Heart right ventricle (tissue), 16 donors: ENCODE measurements around the gene FMN2. TPM values are rescaled to one million over a fixed set of nuclear protein-coding genes. Genes with fewer than 3 reads are reported as not detected.

Experiments
- ATAC-seq, 8 donors: fragments of 200-7000 bp; cut with Tn5 transposase; one replicate each; pipeline ENCODE4 v1.9.1; 2020; ENCODE audit warnings: mild to moderate bottlenecking in 8 of 8, moderate library complexity in 8 of 8, moderate number of reproducible peaks in 1 of 8
- DNase-seq, 2 donors: peaks; one replicate each; pipeline ENCODE4 v3.0.0-alpha.2; 2020
- H3K27ac ChIP-seq, 10 donors: fragments of 200-600 bp; sonication (generic) in 2 of 10; one replicate each; pipeline versions ENCODE4 v1.5.0 to v1.8.0; 2020 to 2022; ENCODE audit warnings: mild to moderate bottlenecking in 3 of 10
- H3K27me3 ChIP-seq, 7 donors: fragments of 200-600 bp; one replicate each; pipeline ENCODE4 v1.8.0; 2021 to 2022; ENCODE audit warnings: mild to moderate bottlenecking in 2 of 7
- H3K36me3 ChIP-seq, 9 donors: fragments of 200-600 bp; sonication (generic) in 1 of 9; one replicate each; pipeline versions ENCODE4 v1.5.0 to v1.8.0; 2020 to 2022; ENCODE audit warnings: mild to moderate bottlenecking in 2 of 9
- H3K4me1 ChIP-seq, 9 donors: fragments of 200-600 bp; sonication (generic) in 1 of 9; one replicate each; pipeline versions ENCODE4 v1.5.0 to v1.8.0; 2020 to 2022; ENCODE audit warnings: mild to moderate bottlenecking in 4 of 9
- H3K4me3 ChIP-seq, 10 donors: fragments of 200-600 bp; sonication (generic) in 2 of 10; one replicate each; pipeline versions ENCODE4 v1.5.0 to v1.8.0; 2020 to 2022; ENCODE audit warnings: mild to moderate bottlenecking in 7 of 10, moderate library complexity in 2 of 10
- H3K9me3 ChIP-seq, 11 donors: fragments of 200-600 bp in 10 of 11; sonication (generic) in 2 of 11; one replicate each; pipeline versions ENCODE4 v1.5.0 to v1.8.0; 2013 to 2022; ENCODE audit warnings: mild to moderate bottlenecking in 2 of 11, control low read depth in 1 of 11, moderate library complexity in 1 of 11
- CTCF ChIP-seq, 9 donors: fragments of 200-600 bp; sonication (generic) in 2 of 9; IDR thresholded peaks; one replicate each; pipeline versions ENCODE4 v1.5.0 to v1.8.0; 2021 to 2022; ENCODE audit warnings: antibody characterized with exemption in 9 of 9, mild to moderate bottlenecking in 5 of 9, moderate library complexity in 1 of 9
- WGBS, 2 donors: extraction: QIAGEN DNeasy Blood & Tissue Kit; methylation state at CpG; one replicate each; pipeline ENCODE4 v1.1.7; 2013; ENCODE audit warnings: inconsistent platforms in 1 of 2; 5-methylcytosine and 5-hydroxymethylcytosine counted together
- intact Hi-C, 10 donors: fragments of 100-400 bp; cut with DNase I; formaldehyde crosslinking; loops; one replicate each; pipeline versions ENCODE4 v1.11.1 to v1.14.2; 2022
- polyA plus RNA-seq, 2 donors: library from polyadenylated mRNA; stranded (reverse); fragments of 200-250 nt; gene quantifications; one replicate each; pipeline ENCODE4 v1.2.3, GENCODE V29; 2013
- total RNA-seq, 10 donors: library from RNA; stranded (reverse); fragmentation: NEBNext Ultra II Directional in 3 of 10; extraction: Animal tissue kit (Norgen Biotek cat#: 25700) in 3 of 10; gene quantifications; one replicate each; pipeline versions ENCODE4 v1.2.1 to v1.2.4, GENCODE V29; 2021 to 2023
- donor health status: Arrhythmogenic right ventricular cardiomyopathy.
- donor health status: ischemic (EF 13 %, LVEDD 7.1; RV severe dilation, severe dysfunction).
- donor health status: healthy with polysubstance abuse.
- donor health status: DM: no; HTN: yes; CAD: no.
- donor health status: DM: no; HTN: no; CAD: no.
- donor health status: ischemic (EF 25% LVEDD 6.9; RV normal size, moderate dysfunction).
- donor health status: ischemic (EF 25% LVEDD 5.7; RV mildly dilated, moderate dysfunction).
- donor health status: healthy.
- donor health status: DM: yes; HTN: yes; CAD: no.
- donor health status: Ischemic cardiomyopathy.
- donor health status: ischemic (EF 35%, LVEDD 5.7; RV mildly dilated, moderate dysfunction).
- donor health status: nonischemic (EF 11% LVEDD 7.7; RV severe dilation, severe dysfunction).
- donor health status: DM: yes; HTN: yes; CAD: no.
- donor health status: PGD.
- donor health status: ischemic (EF 29% LVEDD 5.4; RV normal size, mild dysfunction).
- donor health status: nonischemic (EF 23%, LVEDD 6.1; RV moderate dilation, normal function).

Gene FMN2
- total and polyA plus RNA-seq, 12 donors, result 0.03 to 0.70 (median 0.12) TPM; not detected in 9

GRCh38 chr1:240342251-240342625 lies 250.6 kb downstream of the FMN2 start:
- Histone ChIP-seq H3K9me3 (peaks cover 0 to 5% (median 0%) of the 10 kb centered on the region in 11 donors), H3K27me3 (no peaks in the 10 kb centered on the region), H3K4me3 (no peak overlapping the region), H3K27ac (no peak overlapping the region), H3K36me3 (no peaks in the 10 kb centered on the region), H3K4me1 (no peaks in the 10 kb centered on the region)
- 73 to 76% methylated on average over 3 of the region's 3 CpGs for WGBS, 2 donors
- no peak for DNase-seq
- no peak for ATAC-seq
- no peak for TF ChIP-seq CTCF (IDR thresholded peaks at IDR 0.05)
- intact Hi-C loops, result no loop called here

- Histone ChIP-seq H3K36me3 (no peaks in the 10 kb centered on the region), H3K27me3 (no peaks in the 10 kb centered on the region), H3K9me3 (peaks cover 0 to 9% (median 0%) of the 10 kb centered on the region in 11 donors), H3K4me1 (no peaks in the 10 kb centered on the region), H3K4me3 (no peak overlapping the region), H3K27ac (no peak overlapping the region)
- no peak for DNase-seq
- 58 to 65% methylated on average over 2 of the region's 2 CpGs for WGBS, 2 donors
- intact Hi-C loops, result no loop called here
- no peak for TF ChIP-seq CTCF (IDR thresholded peaks at IDR 0.05)
- no peak for ATAC-seq
Measured at GRCh38 chr1:240343045-240343444, 251.4 kb downstream of the FMN2 start.

GRCh38 chr1:240343966-240344365 lies 252.3 kb downstream of the FMN2 start:
- no peak for TF ChIP-seq CTCF (IDR thresholded peaks at IDR 0.05)
- Histone ChIP-seq H3K27ac (no peak overlapping the region), H3K27me3 (no peaks in the 10 kb centered on the region), H3K36me3 (no peaks in the 10 kb centered on the region), H3K9me3 (peaks cover 0 to 7% (median 0%) of the 10 kb centered on the region in 11 donors), H3K4me1 (no peaks in the 10 kb centered on the region), H3K4me3 (no peak overlapping the region)
- DNase-seq, result no peak
- ATAC-seq, result no peak
- intact Hi-C loops, result no loop called here

- ATAC-seq (no peak), DNase-seq (no peak)
- Histone ChIP-seq H3K27ac (no peak overlapping the region), H3K9me3 (peaks cover 0 to 4% (median 0%) of the 10 kb centered on the region in 11 donors), H3K27me3 (no peaks in the 10 kb centered on the region), H3K4me1 (no peaks in the 10 kb centered on the region), H3K36me3 (no peaks in the 10 kb centered on the region), H3K4me3 (no peak overlapping the region)
- no peak for TF ChIP-seq CTCF (IDR thresholded peaks at IDR 0.05)
- intact Hi-C loops, result no loop called here
Measured at GRCh38 chr1:240344918-240345317, 253.2 kb downstream of the FMN2 start.

GRCh38 chr1:240349695-240350094 lies 258.0 kb downstream of the FMN2 start:
- Histone ChIP-seq H3K4me3 (no peak overlapping the region), H3K27ac (no peak overlapping the region), H3K27me3 (no peaks in the 10 kb centered on the region), H3K4me1 (no peaks in the 10 kb centered on the region), H3K9me3 (peaks cover 0 to 6% (median 0%) of the 10 kb centered on the region in 11 donors), H3K36me3 (no peaks in the 10 kb centered on the region)
- 85 to 91% methylated on average over 2 of the region's 2 CpGs for WGBS, 2 donors
- ATAC-seq, result no peak
- intact Hi-C loops, result no loop called here
- DNase-seq, result no peak
- no peak for TF ChIP-seq CTCF (IDR thresholded peaks at IDR 0.05)
